GM19035 (cell line): Measurements from ENCODE around the gene FBLL1.
"Not testable (repeated sequence)": the region's sequence is repeated elsewhere in the genome, so short reads cannot be mapped to it uniquely, and the experiment has no call there.

Experiments used
- ATAC-seq: cut with Tn5 transposase; IDR thresholded peaks from one replicate; pipeline ENCODE4 v1.9.1; 2021; ENCODE audit not compliant: unreplicated experiment

The FBLL1 gene

GRCh38 chr5:168528521-168529373 lies at the start of gene FBLL1:
Gene FBLL1 (plus strand): TSS chr5:168529305. CDS start chr5:168529505, 200 bp downstream.
- ATAC-seq, result no peak

- ATAC-seq, result no peak
These were observed 48.5 kb upstream of the FBLL1 start for GRCh38 chr5:168480601-168481000.

GRCh38 chr5:168481330-168481788 lies 47.7 kb upstream of the FBLL1 start:
- peak; percentile 95 for ATAC-seq

DNA sequence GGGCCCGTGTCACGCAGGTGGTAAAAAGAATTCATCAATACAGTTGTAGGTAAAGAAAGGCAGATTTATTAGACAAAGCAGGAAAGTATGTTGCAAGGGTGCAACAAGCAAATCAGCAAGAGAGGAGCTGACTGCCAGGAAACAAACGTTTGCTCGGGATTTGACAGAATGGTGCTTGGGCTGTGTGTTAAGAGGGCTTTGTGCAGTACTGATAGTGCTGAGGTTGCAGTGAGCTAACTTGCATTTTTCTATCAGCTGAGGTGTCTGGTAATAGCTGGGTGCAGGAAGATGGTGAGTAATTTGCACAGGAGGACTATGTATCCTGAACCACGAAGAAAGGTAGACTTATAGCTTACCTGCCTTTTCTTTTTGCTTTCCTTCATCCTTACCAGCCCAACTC lies 46.7 kb upstream of the FBLL1 start:
- ATAC-seq, result no peak

GRCh38 chr5:168486136-168486879 lies 42.8 kb upstream of the FBLL1 start, which contains the start of gene RARS1:
Gene RARS1 (plus strand): TSS chr5:168486471. CDS start chr5:168486499, 28 bp downstream.
- ATAC-seq, result peak; percentile 84

- ATAC-seq, result no peak
These were observed 40.0 kb upstream of the FBLL1 start for GRCh38 chr5:168489059-168489458.

- no peak for ATAC-seq
These were observed 35.0 kb upstream of the FBLL1 start for GRCh38 chr5:168494057-168494555.

DNA sequence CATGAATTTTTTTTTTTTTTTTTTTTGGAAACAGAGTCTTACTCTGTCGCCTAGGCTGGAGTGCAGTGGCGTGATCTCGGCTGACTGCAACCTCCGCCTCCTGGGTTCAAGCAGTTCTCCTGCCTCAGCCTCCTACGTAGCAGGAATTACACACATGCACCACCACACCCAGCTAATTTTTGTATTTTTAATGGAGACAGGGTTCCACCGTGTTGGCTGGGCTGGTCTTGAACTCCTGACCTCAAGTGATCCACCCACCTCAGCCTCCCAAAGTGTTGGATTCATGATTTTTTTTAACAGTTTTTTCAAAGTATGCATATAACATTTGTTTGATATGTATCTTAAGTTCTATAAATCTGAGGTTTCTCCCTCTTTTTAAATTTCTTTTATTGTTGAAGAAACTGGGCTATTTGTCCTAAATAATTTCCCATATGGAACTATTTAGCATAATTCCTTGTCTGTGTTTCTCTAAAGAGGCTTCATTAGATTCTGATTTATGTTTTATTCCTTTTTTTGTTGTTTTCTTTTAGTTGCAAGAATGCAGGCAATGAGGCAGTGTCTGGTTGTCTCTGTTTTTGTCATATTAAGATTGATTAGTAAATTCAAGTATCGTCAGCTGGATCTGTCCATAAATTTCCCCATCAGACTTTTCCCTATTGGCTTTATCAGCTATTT lies 26.4 kb upstream of the FBLL1 start:
- no peak for ATAC-seq

GRCh38 chr5:168513861-168514428 lies 15.2 kb upstream of the FBLL1 start:
- no peak for ATAC-seq

DNA sequence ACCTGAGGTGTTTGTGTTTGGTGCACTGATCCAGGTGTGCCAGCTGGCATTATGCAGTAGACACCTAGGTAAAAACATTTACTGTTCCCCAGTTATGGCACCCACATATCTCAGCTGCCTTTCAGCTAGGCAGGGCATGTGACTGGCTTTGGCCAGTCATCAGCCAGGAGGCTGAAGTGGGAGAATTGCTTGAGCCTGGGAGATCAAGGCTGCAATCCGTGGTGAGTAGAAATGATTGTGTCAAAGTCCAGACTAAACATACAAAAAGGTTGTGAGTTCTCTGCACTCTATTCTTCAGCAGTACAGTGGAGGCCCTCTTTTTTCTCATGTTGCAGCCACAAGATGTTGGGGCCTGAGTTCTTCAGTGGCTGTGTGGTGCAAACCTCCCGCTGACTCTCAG lies 3.2 kb upstream of the FBLL1 start:
- no peak for ATAC-seq

DNA sequence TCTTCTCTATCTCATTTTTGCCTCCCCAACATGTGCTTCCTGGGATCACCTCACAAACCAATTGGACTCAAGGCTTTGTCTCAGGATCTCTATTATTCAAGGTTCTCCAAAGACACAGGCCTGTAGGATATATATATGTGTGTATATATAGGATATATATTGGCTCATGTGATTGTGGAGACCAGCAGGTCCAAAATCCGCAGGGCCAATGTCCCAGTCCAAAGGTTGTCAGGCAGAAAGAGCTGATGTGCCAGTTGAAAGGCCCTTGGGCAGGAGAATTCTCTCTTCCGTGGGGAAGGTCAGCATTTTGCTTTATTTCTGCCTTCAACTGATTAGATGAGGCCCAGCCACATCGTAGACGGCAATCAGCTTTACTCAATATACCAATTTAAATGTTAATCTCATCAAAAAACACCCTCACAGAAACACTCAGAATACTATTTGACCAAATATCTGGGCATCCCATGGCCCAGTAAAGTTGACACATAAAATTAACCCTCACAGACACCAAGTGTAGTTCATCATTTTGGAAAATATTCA lies 1.3 kb upstream of the FBLL1 start:
- no peak for ATAC-seq

GRCh38 chr5:168529374-168530234 lies 499 bp downstream of the FBLL1 start:
- ATAC-seq, result no peak

- no peak for ATAC-seq
These were observed 1.6 kb downstream of the FBLL1 start for GRCh38 chr5:168530621-168531150.

DNA sequence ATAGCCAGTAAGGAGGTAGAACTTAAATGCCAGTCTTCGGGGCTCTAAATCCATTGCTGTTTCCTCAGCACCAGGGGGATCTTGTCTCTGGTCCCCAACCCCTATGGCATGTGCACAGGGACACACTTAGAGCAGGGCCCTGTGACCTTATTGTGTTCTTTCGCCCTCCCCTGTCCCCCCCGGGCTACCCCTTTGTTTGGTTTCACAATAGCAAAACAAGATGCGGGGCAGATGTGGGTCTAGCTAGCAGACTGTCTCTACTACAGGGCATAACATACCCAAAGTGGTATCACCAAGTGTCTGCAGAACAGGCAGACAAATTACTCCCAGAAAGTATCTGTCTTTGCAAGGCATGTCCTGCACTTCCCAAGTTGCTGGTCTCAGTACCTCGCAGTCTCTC lies 2.1 kb downstream of the FBLL1 start:
- ATAC-seq, result no peak

GRCh38 chr5:168531987-168532864 lies 3.1 kb downstream of the FBLL1 start:
- no peak for ATAC-seq

DNA sequence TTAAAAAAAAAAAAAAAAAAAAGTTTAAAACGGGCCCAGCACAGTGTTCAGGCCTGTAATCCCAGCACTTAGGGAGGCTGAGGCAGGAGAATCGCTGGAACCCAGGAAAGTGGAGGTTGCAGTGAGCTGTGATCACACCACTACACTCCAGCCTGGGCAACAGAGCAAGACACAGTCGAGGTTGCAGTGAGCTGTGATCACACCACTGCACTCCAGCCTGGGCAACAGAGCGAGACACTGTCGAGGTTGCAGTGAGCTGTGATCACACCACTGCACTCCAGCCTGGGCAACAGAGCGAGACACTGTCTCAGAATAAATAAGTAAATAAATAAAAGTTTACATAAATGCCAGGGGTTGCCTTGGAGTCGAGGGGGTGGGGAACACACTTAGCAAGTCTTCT lies 5.2 kb downstream of the FBLL1 start:
- not testable (repeated sequence) for ATAC-seq

GRCh38 chr5:168537176-168537575 lies 8.1 kb downstream of the FBLL1 start:
- ATAC-seq, result no peak

- no peak for ATAC-seq
These were observed 20.4 kb downstream of the FBLL1 start for GRCh38 chr5:168549554-168549953.
